Limb (tissue), 2 donors: Measurements from ENCODE around the gene ZNF836.

Experiments used
- DNase-seq, 2 donors: peaks; one replicate each; pipeline ENCODE4 v3.0.0-alpha.2; 2016; ENCODE audit errors: extremely low spot score in 2 of 2

Gene ZNF836

GRCh38 chr19:52188822-52189734 is 17.7 kb upstream of the ZNF836 start:
- no peak for DNase-seq

GRCh38 chr19:52187407-52187806 is 16.0 kb upstream of the ZNF836 start:
- no peak for DNase-seq

GRCh38 chr19:52176574-52176973 is 5.2 kb upstream of the ZNF836 start:
- no peak for DNase-seq

GRCh38 chr19:52172347-52172746 is 926 bp upstream of the ZNF836 start:
- DNase-seq = no peak

GRCh38 chr19:52170863-52171320 is 529 bp downstream of the ZNF836 start:
- DNase-seq = peak in 1 of 2 donors; percentile 52

GRCh38 chr19:52170304-52170703 is 1.1 kb downstream of the ZNF836 start:
- DNase-seq = no peak

GRCh38 chr19:52155596-52156359 is 15.6 kb downstream of the ZNF836 start:
- no peak for DNase-seq

GRCh38 chr19:52148256-52148655 is 23.2 kb downstream of the ZNF836 start:
- DNase-seq = no peak

GRCh38 chr19:52142001-52142595 is 29.3 kb downstream of the ZNF836 start:
- DNase-seq = no peak

- no peak for DNase-seq
Observed at GRCh38 chr19:52141203-52141602, 30.2 kb downstream of the ZNF836 start.

- DNase-seq = no peak
Observed at GRCh38 chr19:52140032-52140710, 31.2 kb downstream of the ZNF836 start.

- DNase-seq = peak; percentile 97 to 98
Observed at GRCh38 chr19:52139252-52140031, 32.0 kb downstream of the ZNF836 start, which contains the start of gene ZNF616. ZNF616 (minus strand) TSS chr19:52139938; CDS start chr19:52130512, 9,426 bp downstream.

GRCh38 chr19:52138983-52139251 is 32.5 kb downstream of the ZNF836 start:
- no peak for DNase-seq

- peak; percentile 41 to 73 for DNase-seq
Observed at GRCh38 chr19:52138278-52138982, 33.0 kb downstream of the ZNF836 start.

- DNase-seq = no peak
Observed at GRCh38 chr19:52120286-52120685, 51.1 kb downstream of the ZNF836 start.

- no peak for DNase-seq
Observed at GRCh38 chr19:52115526-52116053, 55.8 kb downstream of the ZNF836 start.

GRCh38 chr19:52114691-52115090 is 56.7 kb downstream of the ZNF836 start:
- no peak for DNase-seq

- DNase-seq = no peak
Observed at GRCh38 chr19:52112624-52113023, 58.8 kb downstream of the ZNF836 start.

GRCh38 chr19:52110780-52111179 is 60.6 kb downstream of the ZNF836 start:
- no peak for DNase-seq
